Parathyroid adenoma (tissue), 2 donors: ENCODE results near the gene PUS3.

Experiments
- H2AFZ ChIP-seq: fragments of 300-600 bp; sonication (generic); one replicate; pipeline ENCODE4 v1.7.0; 2017; ENCODE audit warnings: antibody characterized with exemption, mild to moderate bottlenecking
- H3K27ac ChIP-seq: fragments of 300-600 bp; sonication (generic); one replicate; pipeline ENCODE4 v1.7.0; 2017
- H3K27me3 ChIP-seq: fragments of 300-600 bp; sonication (generic); one replicate; pipeline ENCODE4 v1.7.0; 2017; ENCODE audit warnings: low read length; ENCODE audit not compliant: control insufficient read depth, insufficient read depth
- H3K36me3 ChIP-seq: fragments of 300-600 bp; sonication (generic); one replicate; pipeline ENCODE4 v1.7.0; 2017; ENCODE audit warnings: low read length; ENCODE audit not compliant: control insufficient read depth, insufficient read depth
- H3K4me1 ChIP-seq: fragments of 300-600 bp; sonication (generic); one replicate; pipeline ENCODE4 v1.7.0; 2017; ENCODE audit warnings: control low read depth
- H3K4me2 ChIP-seq: fragments of 300-600 bp; sonication (generic); one replicate; pipeline ENCODE4 v1.7.0; 2017; ENCODE audit warnings: low read length
- H3K4me3 ChIP-seq: fragments of 300-600 bp; sonication (generic); one replicate; pipeline ENCODE4 v1.7.0; 2017; ENCODE audit warnings: low read depth, low read length
- H3K79me2 ChIP-seq: fragments of 300-600 bp; sonication (generic); one replicate; pipeline ENCODE4 v1.7.0; 2017; ENCODE audit warnings: control low read depth
- H3K9ac ChIP-seq: fragments of 300-600 bp; sonication (generic); one replicate; pipeline ENCODE4 v1.7.0; 2017; ENCODE audit warnings: mild to moderate bottlenecking
- H3K9me3 ChIP-seq: fragments of 300-600 bp; sonication (generic); one replicate; pipeline ENCODE4 v1.7.0; 2017; ENCODE audit warnings: low read length; ENCODE audit not compliant: control insufficient read depth
- TF ChIP-seq, protein P1 (sequence below): fragments of 300-600 bp; sonication (generic); IDR thresholded peaks from one replicate; pipeline ENCODE4 v1.7.0; 2017; ENCODE audit warnings: antibody characterized with exemption, mild to moderate bottlenecking
- donor health status: primary hyperparathyroidism.

Gene PUS3

DNA sequence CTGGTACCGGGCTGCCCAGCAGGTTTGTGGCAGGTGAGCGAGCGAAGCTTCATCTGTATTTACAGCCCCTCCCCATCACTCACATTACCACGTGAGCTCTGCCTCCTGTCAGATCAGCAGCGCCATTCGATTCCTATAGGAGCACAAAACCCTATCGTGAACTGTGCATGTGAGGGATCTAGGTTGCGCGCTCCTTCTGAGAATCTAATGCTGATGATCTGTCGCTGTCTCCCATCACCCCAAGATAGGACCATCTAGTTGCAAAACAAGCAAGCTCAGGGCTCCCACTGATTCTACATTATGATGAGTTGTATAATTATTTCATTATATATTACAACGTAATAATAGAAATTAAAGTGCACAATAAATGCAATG lies 27.1 kb upstream of the PUS3 start:
- Histone ChIP-seq H3K9me3 (no peaks in the 10 kb centered on the region), H3K79me2 (no peaks in the 10 kb centered on the region), H3K9ac (no peak overlapping the region), H3K4me1 (no peaks in the 10 kb centered on the region), H2AFZ (no peak overlapping the region), H3K36me3 (no peaks in the 10 kb centered on the region), H3K27ac (no peak overlapping the region), H3K27me3 (no peaks in the 10 kb centered on the region), H3K4me3 (no peak overlapping the region), H3K4me2 (no peak overlapping the region)
- TF ChIP-seq, protein P1, sequence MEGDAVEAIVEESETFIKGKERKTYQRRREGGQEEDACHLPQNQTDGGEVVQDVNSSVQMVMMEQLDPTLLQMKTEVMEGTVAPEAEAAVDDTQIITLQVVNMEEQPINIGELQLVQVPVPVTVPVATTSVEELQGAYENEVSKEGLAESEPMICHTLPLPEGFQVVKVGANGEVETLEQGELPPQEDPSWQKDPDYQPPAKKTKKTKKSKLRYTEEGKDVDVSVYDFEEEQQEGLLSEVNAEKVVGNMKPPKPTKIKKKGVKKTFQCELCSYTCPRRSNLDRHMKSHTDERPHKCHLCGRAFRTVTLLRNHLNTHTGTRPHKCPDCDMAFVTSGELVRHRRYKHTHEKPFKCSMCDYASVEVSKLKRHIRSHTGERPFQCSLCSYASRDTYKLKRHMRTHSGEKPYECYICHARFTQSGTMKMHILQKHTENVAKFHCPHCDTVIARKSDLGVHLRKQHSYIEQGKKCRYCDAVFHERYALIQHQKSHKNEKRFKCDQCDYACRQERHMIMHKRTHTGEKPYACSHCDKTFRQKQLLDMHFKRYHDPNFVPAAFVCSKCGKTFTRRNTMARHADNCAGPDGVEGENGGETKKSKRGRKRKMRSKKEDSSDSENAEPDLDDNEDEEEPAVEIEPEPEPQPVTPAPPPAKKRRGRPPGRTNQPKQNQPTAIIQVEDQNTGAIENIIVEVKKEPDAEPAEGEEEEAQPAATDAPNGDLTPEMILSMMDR = no peak

DNA sequence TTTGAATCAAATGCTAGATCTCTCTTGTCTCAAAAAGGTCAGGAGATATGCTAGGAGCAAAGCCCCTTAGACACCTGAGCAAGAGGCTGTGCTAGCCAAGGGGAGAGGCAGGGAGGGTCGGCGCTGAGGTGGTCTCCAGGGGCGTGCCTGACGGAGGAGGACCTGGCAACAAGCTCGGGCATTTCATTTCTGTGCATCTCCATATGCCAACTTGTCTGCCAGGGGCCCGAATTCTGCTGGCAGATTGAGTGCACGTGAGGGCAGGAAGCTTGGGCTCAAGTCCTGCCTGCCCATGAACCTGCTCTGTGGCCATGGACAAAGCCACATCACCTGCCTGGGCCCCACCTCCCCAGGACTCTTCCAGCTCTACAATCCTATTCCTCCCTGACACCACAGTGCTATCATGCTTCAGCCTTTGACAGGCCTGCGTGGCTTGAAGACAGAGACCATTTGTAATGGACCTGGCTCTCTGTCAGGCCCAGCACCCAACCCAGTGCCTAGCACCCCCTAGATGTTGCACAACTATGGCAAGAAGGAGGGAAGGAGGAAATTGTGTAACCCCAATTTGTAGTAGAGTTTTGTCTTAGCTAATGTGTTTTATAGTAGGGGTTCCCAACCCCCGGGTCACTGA lies 26.6 kb upstream of the PUS3 start:
- Histone ChIP-seq H3K9me3 (no peaks in the 10 kb centered on the region), H3K36me3 (no peaks in the 10 kb centered on the region), H3K4me1 (no peaks in the 10 kb centered on the region), H3K9ac (no peak overlapping the region), H3K4me2 (no peak overlapping the region), H3K79me2 (no peaks in the 10 kb centered on the region), H3K4me3 (no peak overlapping the region), H3K27me3 (no peaks in the 10 kb centered on the region), H3K27ac (no peak overlapping the region), H2AFZ (no peak overlapping the region)
- TF ChIP-seq, protein P1 = no peak

DNA sequence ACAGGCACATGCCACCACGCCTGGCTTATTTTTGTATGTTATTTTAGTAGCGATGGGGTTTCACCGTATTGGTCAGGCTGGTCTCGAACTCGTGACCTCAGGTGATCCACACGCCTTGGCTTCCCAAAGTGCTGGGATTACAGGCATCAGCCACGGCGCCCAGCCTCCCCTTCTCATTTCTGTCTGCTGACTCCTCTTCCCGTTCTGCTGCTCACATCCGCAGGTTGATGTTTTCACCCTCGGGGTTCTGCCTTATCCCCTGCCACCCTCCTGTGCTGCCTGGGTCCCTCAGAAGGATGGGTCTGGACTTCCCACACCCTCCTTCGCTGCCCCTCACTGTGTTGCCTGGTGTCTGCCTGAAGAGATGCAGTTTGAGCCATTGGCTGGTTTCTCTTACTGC lies 23.7 kb upstream of the PUS3 start:
- Histone ChIP-seq H3K4me2 (no peak overlapping the region), H3K36me3 (no peaks in the 10 kb centered on the region), H3K27me3 (no peaks in the 10 kb centered on the region), H2AFZ (no peak overlapping the region), H3K9ac (no peak overlapping the region), H3K27ac (no peak overlapping the region), H3K9me3 (no peaks in the 10 kb centered on the region), H3K4me1 (no peaks in the 10 kb centered on the region), H3K4me3 (no peak overlapping the region), H3K79me2 (no peaks in the 10 kb centered on the region)
- TF ChIP-seq, protein P1 = no peak

DNA sequence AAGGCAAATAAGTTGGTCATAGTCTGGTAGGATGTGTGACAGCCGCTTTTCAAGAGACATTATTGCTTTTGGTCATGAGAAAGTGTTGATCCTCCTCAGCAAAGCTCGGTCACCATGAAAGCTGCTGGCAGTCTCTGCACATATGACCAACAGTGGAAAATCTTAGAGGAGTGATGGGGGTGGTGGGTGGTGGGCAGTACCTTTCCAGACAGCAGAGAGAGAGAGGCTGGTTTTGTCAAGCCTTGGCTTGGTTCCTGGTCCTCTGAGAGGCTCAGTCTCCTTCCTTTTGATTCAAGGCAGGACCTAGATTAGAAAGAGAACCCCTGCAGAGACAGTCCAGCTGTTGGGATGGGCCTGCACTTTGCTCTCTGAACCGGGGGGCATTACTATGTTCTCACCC lies 22.8 kb upstream of the PUS3 start:
- H3K79me2 ChIP-seq = no peaks in the 10 kb centered on the region
- no peaks in the 10 kb centered on the region for H3K4me1 ChIP-seq
- H3K9ac ChIP-seq = no peak overlapping the region
- H3K9me3 ChIP-seq = no peaks in the 10 kb centered on the region
- TF ChIP-seq, protein P1 = no peak
- H3K27me3 ChIP-seq = no peaks in the 10 kb centered on the region
- H3K27ac ChIP-seq = no peak overlapping the region
- H2AFZ ChIP-seq = no peak overlapping the region
- H3K4me2 ChIP-seq = no peak overlapping the region
- no peak overlapping the region for H3K4me3 ChIP-seq
- no peaks in the 10 kb centered on the region for H3K36me3 ChIP-seq

DNA sequence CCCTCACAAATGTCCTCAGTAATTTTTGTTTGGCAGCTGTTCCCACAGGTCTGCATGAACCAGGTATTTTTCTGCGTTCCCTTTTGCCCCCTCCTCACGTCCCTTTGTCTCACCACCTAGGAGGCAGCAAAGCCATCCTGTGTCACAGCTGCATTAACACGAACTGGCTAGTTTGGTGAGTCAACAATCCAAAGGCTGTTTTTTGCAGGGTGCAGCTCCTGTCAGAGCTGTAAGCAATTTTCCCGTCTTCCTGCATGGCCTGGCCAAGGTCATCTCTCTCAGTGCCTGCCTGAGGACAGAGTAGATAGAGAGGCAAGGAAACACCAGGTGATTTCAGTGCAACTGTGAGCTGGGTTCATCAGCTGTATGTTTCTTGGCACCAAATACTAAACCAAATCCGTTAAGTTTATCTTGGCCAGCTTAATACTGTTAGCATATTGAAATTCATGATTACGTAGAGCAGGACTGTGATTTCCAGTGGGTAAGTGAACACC lies 22.3 kb upstream of the PUS3 start:
- no peaks in the 10 kb centered on the region for H3K9me3 ChIP-seq
- no peak overlapping the region for H3K27ac ChIP-seq
- TF ChIP-seq, protein P1 = no peak

More for the DNA sequence above, 22.3 kb upstream of the PUS3 start:
- no peak overlapping the region for H3K9ac ChIP-seq
- no peaks in the 10 kb centered on the region for H3K4me1 ChIP-seq
- H3K79me2 ChIP-seq = no peaks in the 10 kb centered on the region
- no peak overlapping the region for H3K4me3 ChIP-seq
- H3K27me3 ChIP-seq = no peaks in the 10 kb centered on the region
- H2AFZ ChIP-seq = no peak overlapping the region
- no peak overlapping the region for H3K4me2 ChIP-seq
- H3K36me3 ChIP-seq = no peaks in the 10 kb centered on the region
